Measurements from ENCODE around the gene KCNQ2.

Gene KCNQ2

GRCh38 chr20:63445075-63445734, 27.2 kb downstream of the KCNQ2 start:
- FAIRE-seq, result no peak
- DNase-seq (ENCODE audit: insufficient read length), result no peak
- TF ChIP-seq POLR2AphosphoS5 (IDR thresholded peaks at IDR 0.05; ENCODE audit: low read depth, low read length) (no peak), TAF1 (IDR thresholded peaks at IDR 0.05; ENCODE audit: borderline replicate concordance, low read depth, low read length) (no peak), POLR2A (IDR thresholded peaks at IDR 0.05; ENCODE audit: low read depth, low read length) (no peak)

- FAIRE-seq (no peak), DNase-seq (ENCODE audit: insufficient read length) (no peak)
- TF ChIP-seq TAF1 (IDR thresholded peaks at IDR 0.05; ENCODE audit: borderline replicate concordance, low read depth, low read length) (no peak), POLR2AphosphoS5 (IDR thresholded peaks at IDR 0.05; ENCODE audit: low read depth, low read length) (no peak), POLR2A (IDR thresholded peaks at IDR 0.05; ENCODE audit: low read depth, low read length) (no peak)
These were observed 27.9 kb downstream of the KCNQ2 start for GRCh38 chr20:63444548-63444947.

GRCh38 chr20:63443606-63444395, 28.7 kb downstream of the KCNQ2 start:
- FAIRE-seq (no peak), DNase-seq (ENCODE audit: insufficient read length) (no peak)
- no peak for TF ChIP-seq POLR2AphosphoS5 (IDR thresholded peaks at IDR 0.05; ENCODE audit: low read depth, low read length)
- TF ChIP-seq TAF1 (IDR thresholded peaks at IDR 0.05; ENCODE audit: borderline replicate concordance, low read depth, low read length), result no peak
- no peak for TF ChIP-seq POLR2A (IDR thresholded peaks at IDR 0.05; ENCODE audit: low read depth, low read length)

- DNase-seq (ENCODE audit: insufficient read length), result peak; percentile 69
- FAIRE-seq, result peak; percentile 92
- no peak for TF ChIP-seq TAF1 (IDR thresholded peaks at IDR 0.05; ENCODE audit: borderline replicate concordance, low read depth, low read length)
- no peak for TF ChIP-seq POLR2A (IDR thresholded peaks at IDR 0.05; ENCODE audit: low read depth, low read length)
- no peak for TF ChIP-seq POLR2AphosphoS5 (IDR thresholded peaks at IDR 0.05; ENCODE audit: low read depth, low read length)
These were observed 30.4 kb downstream of the KCNQ2 start for GRCh38 chr20:63442100-63442493.

GRCh38 chr20:63441136-63442099, 31.0 kb downstream of the KCNQ2 start:
- DNase-seq (ENCODE audit: insufficient read length) (peak; percentile 58), FAIRE-seq (no peak)
- TF ChIP-seq TAF1 (IDR thresholded peaks at IDR 0.05; ENCODE audit: borderline replicate concordance, low read depth, low read length), result no peak
- TF ChIP-seq POLR2AphosphoS5 (IDR thresholded peaks at IDR 0.05; ENCODE audit: low read depth, low read length), result no peak
- no peak for TF ChIP-seq POLR2A (IDR thresholded peaks at IDR 0.05; ENCODE audit: low read depth, low read length)

- no peak for TF ChIP-seq POLR2AphosphoS5 (IDR thresholded peaks at IDR 0.05; ENCODE audit: low read depth, low read length)
- no peak for TF ChIP-seq TAF1 (IDR thresholded peaks at IDR 0.05; ENCODE audit: borderline replicate concordance, low read depth, low read length)
- no peak for TF ChIP-seq POLR2A (IDR thresholded peaks at IDR 0.05; ENCODE audit: low read depth, low read length)
- DNase-seq (ENCODE audit: insufficient read length) (no peak), FAIRE-seq (no peak)
These were observed 32.0 kb downstream of the KCNQ2 start for GRCh38 chr20:63440366-63440955.

- TF ChIP-seq POLR2A (IDR thresholded peaks at IDR 0.05; ENCODE audit: low read depth, low read length) (no peak), POLR2AphosphoS5 (IDR thresholded peaks at IDR 0.05; ENCODE audit: low read depth, low read length) (no peak), TAF1 (IDR thresholded peaks at IDR 0.05; ENCODE audit: borderline replicate concordance, low read depth, low read length) (no peak)
- FAIRE-seq, result no peak
- DNase-seq (ENCODE audit: insufficient read length), result no peak
These were observed 32.6 kb downstream of the KCNQ2 start for GRCh38 chr20:63439866-63440265.

- FAIRE-seq (no peak), DNase-seq (ENCODE audit: insufficient read length) (no peak)
- no peak for TF ChIP-seq POLR2A (IDR thresholded peaks at IDR 0.05; ENCODE audit: low read depth, low read length)
- TF ChIP-seq TAF1 (IDR thresholded peaks at IDR 0.05; ENCODE audit: borderline replicate concordance, low read depth, low read length), result no peak
- no peak for TF ChIP-seq POLR2AphosphoS5 (IDR thresholded peaks at IDR 0.05; ENCODE audit: low read depth, low read length)
These were observed 34.3 kb downstream of the KCNQ2 start for GRCh38 chr20:63438121-63438520.

GRCh38 chr20:63435552-63435951, 36.9 kb downstream of the KCNQ2 start:
- no peak for FAIRE-seq
- no peak for DNase-seq (ENCODE audit: insufficient read length)
- TF ChIP-seq POLR2A (IDR thresholded peaks at IDR 0.05; ENCODE audit: low read depth, low read length) (no peak), TAF1 (IDR thresholded peaks at IDR 0.05; ENCODE audit: borderline replicate concordance, low read depth, low read length) (no peak), POLR2AphosphoS5 (IDR thresholded peaks at IDR 0.05; ENCODE audit: low read depth, low read length) (no peak)

- peak; percentile 72 for DNase-seq (ENCODE audit: insufficient read length)
- peak; percentile 84 for FAIRE-seq
These were observed 37.7 kb downstream of the KCNQ2 start for GRCh38 chr20:63434599-63435378.

More at GRCh38 chr20:63434599-63435378, 37.7 kb downstream of the KCNQ2 start:
- no peak for TF ChIP-seq POLR2A (IDR thresholded peaks at IDR 0.05; ENCODE audit: low read depth, low read length)
- TF ChIP-seq TAF1 (IDR thresholded peaks at IDR 0.05; ENCODE audit: borderline replicate concordance, low read depth, low read length), result no peak
- TF ChIP-seq POLR2AphosphoS5 (IDR thresholded peaks at IDR 0.05; ENCODE audit: low read depth, low read length), result no peak
